Upper lobe of left lung (tissue), 4 donors: Measurements from ENCODE around the gene CFAP45.

Source experiments
- EP300 ChIP-seq, 4 donors: sonication (generic); formaldehyde crosslinking; IDR thresholded peaks; one replicate each; pipeline ENCODE4 v1.5.1; 2017; ENCODE audit warnings: antibody characterized with exemption in 4 of 4, control low read depth in 2 of 4
- POLR2A ChIP-seq, 4 donors: fragments of 450-650 bp; IDR thresholded peaks; one replicate each; pipeline ENCODE4 v1.5.1; 2016 to 2017; ENCODE audit warnings: antibody characterized with exemption in 4 of 4, mild to moderate bottlenecking in 2 of 4
- POLR2AphosphoS5 ChIP-seq, 2 donors: sonication (generic); formaldehyde crosslinking; IDR thresholded peaks; one replicate each; pipeline ENCODE4 v1.5.1; 2017; ENCODE audit warnings: antibody characterized with exemption in 2 of 2
- TF ChIP-seq, protein P1 (sequence below), 6 experiments: fragments of 450-650 bp in 4 of 6; fragments of 200-600 bp in 2 of 6; sonication (generic) in 2 of 6; IDR thresholded peaks; one replicate each; pipeline ENCODE4 v1.5.1; 2016 to 2019; ENCODE audit warnings: antibody characterized with exemption in 6 of 6

DNA sequence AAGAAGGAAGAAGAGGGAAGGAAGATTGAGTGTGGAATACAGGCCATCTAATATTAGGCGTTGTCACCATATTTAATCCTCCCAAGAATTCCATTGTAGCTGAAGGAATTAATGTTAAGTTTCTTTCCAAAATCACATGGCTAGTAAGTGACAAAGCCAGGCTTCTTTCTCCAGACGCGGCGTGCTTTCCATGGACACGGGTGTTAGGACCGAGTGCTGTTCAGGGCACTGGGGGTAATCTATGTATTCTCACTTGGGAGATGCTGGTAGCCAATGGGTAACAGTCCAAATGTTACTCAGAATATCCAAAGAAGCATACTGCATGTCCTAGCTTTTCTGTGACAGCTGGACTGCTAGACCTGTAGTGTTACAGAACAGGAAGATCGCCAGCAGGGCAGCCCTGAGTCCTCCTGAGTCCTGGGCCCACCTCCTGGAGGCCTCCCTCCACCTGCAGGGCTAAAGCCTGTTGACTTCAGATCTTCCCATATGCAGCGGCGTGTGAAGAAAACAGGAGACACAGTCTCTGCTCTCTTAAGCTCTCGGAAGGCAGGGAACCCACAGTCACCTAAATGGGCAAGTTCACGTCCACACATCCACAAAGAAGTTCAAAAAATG lies 40.1 kb upstream of the CFAP45 start:
- TF ChIP-seq, protein P1, sequence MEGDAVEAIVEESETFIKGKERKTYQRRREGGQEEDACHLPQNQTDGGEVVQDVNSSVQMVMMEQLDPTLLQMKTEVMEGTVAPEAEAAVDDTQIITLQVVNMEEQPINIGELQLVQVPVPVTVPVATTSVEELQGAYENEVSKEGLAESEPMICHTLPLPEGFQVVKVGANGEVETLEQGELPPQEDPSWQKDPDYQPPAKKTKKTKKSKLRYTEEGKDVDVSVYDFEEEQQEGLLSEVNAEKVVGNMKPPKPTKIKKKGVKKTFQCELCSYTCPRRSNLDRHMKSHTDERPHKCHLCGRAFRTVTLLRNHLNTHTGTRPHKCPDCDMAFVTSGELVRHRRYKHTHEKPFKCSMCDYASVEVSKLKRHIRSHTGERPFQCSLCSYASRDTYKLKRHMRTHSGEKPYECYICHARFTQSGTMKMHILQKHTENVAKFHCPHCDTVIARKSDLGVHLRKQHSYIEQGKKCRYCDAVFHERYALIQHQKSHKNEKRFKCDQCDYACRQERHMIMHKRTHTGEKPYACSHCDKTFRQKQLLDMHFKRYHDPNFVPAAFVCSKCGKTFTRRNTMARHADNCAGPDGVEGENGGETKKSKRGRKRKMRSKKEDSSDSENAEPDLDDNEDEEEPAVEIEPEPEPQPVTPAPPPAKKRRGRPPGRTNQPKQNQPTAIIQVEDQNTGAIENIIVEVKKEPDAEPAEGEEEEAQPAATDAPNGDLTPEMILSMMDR (IDR thresholded peaks at IDR 0.05), result no peak
- TF ChIP-seq POLR2A (IDR thresholded peaks at IDR 0.05), result no peak
- no peak for TF ChIP-seq EP300 (IDR thresholded peaks at IDR 0.05)
- TF ChIP-seq POLR2AphosphoS5 (IDR thresholded peaks at IDR 0.05), result no peak
